HG02970 (cell line): ENCODE measurements around the gene DPH7.
A peak's percentile ranks its signal among the peaks of the same experiment; 100 is the strongest.
"Not testable (repeated sequence)": the region's sequence is repeated elsewhere in the genome, so short reads cannot be mapped to it uniquely, and the experiment has no call there.

ENCODE experiments used
- ATAC-seq: cut with Tn5 transposase; IDR thresholded peaks from one replicate; pipeline ENCODE4 v1.9.1; 2021; ENCODE audit warnings: mild to moderate bottlenecking, moderate library complexity, moderate number of reproducible peaks; ENCODE audit not compliant: unreplicated experiment, low FRiP score

The DPH7 gene

DNA sequence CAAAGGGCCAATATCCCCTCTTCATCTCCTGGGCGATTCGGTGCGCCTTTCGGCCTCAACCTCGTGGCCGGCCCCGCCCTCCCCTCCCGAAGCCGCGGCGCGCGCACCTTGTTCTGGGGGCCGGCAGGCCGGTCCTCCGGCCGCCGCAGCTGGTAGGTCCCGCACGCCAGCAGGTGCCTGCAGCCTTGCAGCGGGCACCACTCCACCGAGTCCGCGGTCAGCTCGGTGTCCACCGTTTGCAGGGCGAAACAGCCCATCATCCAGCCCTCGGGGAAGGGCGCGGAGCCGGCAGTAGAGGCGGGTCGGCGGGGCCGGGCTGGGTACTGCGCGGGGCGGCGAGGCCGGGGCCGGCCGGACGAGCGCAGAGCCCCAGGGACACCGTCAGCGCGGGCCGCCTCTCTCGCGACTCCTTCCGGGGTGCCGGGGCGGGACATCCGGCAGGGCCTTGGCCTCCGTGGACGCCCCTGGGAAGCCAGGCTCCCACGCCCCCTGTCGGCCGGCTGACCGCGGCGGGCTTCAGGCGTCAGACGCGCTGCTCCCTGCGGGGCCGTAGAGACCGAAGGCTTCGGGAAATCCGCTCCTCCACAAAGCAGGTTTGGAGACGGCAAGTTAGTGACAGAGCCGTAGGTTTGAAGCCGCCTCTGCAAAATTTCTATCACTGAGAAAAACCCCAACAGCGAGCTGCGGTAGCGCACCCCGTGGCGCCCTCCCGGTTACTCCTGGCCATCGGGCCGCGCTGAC, at the start of gene DPH7:
Gene DPH7 (minus strand): TSS at position 408 of the 741 bp plus-strand sequence. CDS start 148 bp downstream, at position 260.
- peak; percentile 77 for ATAC-seq

DNA sequence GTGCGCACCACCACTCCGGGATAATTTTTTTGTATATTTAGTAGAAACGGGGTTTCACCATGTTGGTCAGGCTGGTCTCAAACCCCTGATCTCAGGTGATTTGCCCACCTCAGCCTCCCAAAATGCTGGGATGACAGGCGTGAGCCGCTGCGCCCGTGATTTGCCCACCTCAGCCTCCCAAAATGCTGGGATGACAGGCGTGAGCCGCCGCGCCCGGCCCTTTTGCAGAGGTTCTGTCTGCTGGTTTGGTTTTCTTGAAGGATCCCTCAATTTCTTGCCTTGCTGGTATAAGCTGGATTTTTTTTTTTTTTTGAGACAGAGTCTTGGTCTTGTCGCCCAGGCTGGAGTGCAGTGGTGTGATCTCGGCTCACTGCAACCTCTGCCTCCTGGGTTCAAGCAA, 48.7 kb upstream of the DPH7 start:
- ATAC-seq: not testable (repeated sequence)

DNA sequence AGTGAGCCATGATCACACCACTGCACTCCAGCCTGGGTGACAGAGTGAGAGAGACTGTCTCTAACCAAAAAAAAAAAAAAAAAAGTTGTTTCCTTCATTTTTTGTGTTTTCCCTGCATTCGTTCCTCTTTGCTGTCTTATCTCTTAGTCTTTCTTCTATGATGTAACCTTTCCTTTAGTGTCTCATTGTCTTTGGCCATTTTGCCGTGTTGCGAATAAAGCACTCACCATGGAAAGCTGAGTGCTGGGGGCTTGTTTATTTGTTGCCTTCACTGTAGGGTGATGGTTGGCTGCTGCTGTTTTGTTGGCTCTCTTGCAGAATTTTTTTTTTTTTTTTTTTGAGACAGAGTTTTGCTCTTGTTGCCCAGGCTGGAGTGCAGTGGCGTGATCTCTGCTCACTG, 47.7 kb upstream of the DPH7 start:
- no peak for ATAC-seq

DNA sequence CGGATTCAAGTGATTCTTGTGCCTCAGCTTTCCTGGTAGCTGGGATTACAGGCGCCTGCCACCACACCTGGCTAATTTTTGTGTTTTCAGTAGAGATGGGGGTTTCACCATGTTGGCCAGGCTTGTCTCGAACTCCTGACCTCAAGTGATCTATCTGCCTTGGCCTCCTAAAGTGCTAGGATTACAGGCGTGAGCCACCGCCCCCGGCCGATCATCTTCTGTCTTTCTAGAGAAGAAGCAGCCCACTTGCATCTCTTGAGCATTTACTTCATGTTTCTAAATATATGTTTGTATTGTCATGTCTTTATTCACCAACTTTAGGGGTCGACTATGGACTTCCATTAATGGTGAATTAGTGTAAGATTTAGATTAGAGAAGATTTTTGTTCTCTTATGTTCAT, 43.5 kb upstream of the DPH7 start:
- ATAC-seq: not testable (repeated sequence)

DNA sequence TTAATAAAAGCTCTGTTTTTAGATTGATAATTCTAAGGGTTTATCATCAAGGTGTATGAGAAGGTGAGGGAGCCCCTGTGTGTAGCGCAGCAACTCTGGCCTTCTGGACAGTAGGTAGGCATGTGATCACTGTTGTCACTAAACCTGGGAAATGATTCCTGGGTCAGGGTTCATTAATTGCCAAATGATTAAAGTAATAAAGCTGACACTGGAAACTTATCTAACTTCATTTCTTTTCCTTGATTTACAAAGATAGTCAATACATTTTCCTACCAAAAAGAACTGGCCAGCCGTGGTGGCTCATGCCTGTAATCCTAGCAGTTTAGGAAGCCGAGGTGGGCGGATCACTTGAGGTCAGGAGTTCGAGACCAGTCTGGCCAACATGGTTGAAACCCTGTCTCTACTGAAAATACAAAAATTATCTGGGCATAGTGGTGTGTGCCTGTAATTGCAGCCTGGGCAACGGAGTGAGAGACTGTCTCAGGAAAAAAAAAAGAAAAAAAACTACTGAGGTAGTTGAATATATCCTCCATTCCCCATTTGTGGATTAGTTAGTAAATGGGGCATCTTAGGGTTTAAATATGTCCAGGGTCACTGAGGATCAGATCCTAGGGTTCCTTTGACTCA, 42.5 kb upstream of the DPH7 start:
- no peak for ATAC-seq

DNA sequence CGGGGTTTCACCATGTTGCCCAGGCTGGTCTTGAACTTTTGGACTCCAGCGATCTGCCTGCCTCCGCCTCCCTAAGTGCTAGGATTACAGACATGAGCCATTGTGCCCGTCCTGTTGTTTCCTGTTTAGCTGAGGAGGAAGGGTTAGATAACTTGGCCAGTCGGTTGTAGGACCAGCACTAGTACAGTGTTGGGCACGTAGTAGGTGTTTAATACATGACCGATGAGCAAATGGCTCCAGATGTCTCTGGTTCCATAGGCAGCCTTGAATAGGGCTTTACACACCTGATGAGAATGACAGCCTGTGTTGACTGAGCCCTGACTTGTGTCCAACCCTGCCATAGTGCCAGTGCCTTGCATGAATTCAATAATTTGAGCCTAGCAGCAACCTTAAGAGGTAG, 41.9 kb upstream of the DPH7 start:
- no peak for ATAC-seq

DNA sequence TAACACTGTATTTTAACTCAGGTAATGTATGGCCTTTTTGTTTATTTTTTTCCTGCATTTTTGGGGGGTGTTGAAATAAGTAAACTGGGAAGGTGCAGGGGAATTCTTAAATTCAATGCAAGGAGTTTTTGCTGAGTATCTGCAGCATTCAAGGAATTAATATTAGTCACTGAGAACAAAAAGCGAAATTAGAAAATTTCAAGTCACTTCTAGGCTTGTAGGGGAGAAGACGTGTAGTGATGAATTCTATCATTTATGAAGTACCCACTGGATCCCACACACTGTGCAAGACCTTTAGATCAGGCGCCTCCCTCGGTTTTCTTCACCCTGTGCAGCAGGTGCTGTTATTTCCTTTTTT, 41.3 kb upstream of the DPH7 start:
- no peak for ATAC-seq

DNA sequence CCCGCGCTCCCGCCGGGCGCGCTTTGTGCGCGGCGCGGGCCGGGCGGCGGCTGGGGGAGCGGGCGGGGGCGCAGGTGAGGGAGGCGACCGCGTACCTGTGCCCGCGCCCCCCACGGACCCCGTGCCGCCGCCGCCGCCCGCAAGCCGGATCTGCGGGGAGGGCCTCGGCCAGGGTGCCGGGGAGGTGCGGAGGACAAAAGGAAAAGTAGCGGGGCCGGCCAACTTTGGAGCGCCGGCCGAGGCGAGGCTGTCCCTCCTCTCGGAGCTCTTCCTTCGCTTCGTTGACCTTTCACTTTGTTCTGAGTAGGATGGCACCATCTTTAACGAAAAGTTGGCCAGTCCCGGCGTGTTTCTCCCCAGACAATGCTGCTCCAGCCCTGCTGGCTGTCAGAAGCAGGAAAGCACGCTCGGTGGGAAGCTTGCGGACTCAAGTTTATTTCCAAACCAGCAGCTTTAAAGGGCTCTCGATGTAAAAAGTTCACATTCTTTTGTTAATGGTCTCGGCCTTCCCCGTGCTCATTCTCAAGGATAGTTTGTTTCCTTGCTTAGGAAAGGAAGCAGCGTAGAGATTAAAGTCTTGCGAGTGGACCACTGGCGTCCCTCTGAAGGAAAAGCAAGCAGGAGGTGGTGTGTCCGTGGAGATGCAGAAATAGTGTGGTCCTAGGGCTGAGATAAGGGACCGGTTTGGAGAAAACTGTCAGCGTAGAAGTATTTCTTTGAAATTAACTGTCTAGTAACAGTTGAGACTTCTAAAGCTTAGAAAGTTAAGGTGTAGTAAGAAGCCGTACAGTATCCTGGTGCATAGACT, 40.7 kb upstream of the DPH7 start:
- ATAC-seq: no peak

DNA sequence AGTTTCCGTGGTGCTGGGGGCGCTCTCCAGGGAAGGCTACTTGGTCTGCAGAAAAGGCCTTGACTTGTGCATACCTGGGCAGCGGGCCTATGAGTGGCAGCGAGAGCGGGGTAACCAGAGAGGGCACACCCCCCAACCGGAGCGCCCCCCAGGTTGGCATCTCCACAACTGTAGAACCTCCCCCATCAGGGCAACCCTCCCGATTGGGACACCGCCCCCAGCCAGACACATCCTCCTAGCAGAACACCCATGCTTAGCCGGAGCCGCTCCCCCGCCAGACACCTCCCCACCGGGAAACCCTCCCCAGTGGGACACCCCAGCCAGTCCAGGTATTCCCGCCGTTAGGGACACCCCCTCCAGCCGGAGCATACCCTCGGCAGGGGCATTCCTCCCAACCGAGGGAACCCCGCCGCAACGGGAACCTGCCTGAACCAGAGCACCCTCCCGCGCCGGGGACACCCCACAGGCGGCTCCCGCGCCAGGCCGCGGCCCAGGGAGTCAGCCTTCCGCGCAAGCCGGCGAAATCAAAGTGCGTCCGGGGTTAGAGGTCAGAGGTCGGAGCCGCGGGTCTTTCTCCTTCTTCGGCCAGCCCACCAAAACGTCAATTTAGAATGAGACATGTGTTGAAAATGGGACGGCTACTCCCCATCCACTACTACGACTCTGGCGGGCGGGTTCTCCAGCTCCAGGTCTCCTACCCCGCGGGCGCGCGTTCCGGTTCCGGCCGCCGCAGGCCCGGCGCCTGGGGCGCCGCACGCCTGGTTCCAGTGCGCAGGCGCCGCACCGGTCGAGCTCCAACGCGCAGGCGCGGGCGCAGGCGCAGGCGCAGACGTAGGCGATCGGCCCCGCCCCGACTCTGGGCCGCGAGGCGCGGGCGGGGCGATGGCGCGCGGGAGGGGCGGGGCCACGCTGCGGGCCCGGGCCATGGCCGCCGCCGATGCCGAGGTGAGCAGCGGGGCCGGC, 39.7 kb upstream of the DPH7 start, which contains the start of gene EHMT1:
Gene EHMT1 (plus strand): TSS at position 901 of the 963 bp plus-strand sequence. CDS start 24 bp downstream, at position 925.
- peak; percentile 81 for ATAC-seq

DNA sequence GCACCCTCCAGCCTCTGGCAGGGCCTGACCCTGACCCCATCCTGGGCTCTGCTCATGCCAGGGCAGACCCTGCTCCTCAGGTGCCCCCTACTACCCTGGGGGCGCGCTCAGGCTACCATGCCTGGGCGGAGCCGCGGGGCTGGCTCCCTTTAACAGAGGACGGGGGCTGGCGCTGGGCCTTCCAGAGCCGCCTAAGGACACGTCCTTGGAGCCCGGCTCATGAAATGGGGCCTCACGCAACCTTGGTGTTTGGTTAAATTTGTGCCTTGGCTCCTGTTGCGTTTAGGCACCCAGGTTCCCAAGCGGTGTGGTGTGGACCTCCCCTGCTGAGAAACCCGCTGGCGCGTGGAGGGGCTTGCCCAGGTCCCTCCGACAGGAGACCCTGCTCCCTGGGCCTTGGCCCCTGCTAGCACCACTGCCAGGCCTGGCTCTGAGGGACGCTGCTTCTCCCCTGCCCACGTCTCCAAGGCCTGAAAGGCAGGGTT, 36.7 kb upstream of the DPH7 start:
- no peak for ATAC-seq

DNA sequence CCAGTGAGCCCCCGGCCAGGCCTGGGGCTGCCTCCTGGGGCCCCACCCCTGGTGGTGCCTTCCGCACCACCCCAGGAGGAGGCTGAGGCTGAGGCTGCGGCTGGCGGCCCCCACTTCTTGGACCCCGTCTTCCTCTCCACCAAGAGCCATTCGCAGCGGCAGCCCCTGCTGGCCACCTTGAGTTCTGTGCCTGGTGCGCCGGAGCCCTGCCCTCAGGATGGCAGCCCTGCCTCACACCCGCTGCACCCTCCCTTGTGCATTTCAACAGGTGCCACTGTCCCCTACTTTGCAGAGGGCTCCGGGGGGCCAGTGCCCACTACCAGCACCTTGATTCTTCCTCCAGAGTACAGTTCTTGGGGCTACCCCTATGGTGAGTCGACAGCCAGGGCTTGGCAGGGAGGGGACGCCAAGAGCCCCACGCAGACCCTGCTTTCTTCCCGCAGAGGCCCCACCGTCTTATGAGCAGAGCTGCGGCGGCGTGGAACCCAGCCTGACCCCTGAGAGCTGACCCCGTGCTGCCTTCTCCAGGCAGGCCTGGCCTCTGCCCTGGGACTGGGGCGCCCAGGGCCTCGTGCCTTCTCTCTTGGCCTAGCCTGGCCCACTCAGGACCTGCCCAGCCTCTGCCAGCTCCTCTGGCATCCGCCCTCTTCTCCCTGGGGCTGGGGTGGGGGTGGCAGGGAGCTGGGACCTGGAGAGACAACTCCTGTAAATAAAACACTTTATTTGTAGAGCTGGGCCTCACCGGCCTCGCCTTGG, 36.1 kb upstream of the DPH7 start:
- no peak for ATAC-seq

DNA sequence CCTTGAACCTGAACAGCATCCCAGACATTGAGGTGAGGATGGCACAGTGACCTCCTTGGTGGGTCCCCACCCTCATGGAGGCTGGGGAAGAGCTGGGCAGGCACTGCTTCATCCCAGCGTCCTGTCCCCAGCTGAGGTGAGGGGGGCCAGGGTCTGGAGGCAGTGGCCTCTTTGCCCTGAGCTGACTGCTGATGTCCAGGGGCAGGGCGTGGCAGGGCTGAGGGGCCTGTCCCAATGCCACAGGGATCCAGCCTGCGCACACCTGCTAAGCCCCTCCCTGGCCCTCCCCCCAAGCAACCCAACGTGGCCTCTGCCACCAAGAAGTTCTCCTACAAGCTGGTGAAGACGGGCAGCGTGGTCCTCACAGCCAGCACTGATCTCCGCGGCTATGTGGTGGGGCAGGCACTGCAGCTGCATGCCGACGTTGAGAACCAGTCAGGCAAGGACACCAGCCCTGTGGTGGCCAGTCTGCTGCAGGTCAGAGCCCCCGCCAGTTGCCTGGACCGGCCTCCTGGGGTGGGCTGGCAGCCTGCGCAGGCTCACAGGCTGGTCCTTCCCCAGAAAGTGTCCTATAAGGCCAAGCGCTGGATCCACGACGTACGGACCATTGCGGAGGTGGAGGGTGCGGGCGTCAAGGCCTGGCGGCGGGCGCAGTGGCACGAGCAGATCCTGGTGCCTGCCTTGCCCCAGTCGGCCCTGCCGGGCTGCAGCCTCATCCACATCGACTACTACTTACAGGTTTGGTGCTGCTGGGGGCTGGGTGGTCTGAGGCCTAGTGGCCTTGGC, 35.2 kb upstream of the DPH7 start:
- no peak for ATAC-seq

DNA sequence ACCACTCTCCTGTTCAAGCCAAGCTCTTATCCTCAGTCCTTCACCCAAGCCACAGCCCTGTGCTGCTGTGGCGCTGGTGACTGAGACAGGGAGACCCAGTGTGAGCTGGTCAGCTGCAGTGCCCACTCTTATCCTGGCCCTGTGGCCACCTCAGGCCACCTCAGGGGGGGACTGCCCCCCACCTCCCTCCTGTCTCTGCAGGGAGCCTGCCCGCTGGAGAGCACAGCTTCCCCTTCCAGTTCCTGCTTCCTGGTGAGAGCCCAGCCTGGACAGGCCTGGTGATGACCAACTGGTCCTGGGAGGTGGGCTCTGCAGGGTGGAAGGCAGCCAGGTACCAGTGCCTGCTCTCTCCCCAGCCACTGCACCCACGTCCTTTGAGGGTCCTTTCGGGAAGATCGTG, 34.5 kb upstream of the DPH7 start:
- no peak for ATAC-seq

DNA sequence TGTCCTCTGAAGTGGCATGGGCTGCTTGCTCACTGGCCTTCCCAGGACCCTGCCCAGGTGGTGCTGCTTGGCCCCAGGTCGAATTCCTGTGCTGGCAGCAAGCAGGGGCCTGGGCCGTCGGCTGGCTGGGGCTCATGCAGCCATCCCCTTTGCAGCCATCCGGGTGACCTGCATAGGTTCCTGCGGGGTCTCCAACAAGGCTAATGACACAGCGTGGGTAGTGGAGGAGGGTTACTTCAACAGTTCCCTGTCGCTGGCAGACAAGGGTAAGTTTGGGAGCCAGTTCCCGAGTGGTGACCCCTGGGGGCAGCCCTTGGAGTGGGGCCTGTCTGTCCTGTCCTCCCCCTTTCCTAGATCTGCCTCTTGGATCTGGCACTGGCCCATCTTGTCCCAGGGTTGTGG, 34.0 kb upstream of the DPH7 start:
- no peak for ATAC-seq

DNA sequence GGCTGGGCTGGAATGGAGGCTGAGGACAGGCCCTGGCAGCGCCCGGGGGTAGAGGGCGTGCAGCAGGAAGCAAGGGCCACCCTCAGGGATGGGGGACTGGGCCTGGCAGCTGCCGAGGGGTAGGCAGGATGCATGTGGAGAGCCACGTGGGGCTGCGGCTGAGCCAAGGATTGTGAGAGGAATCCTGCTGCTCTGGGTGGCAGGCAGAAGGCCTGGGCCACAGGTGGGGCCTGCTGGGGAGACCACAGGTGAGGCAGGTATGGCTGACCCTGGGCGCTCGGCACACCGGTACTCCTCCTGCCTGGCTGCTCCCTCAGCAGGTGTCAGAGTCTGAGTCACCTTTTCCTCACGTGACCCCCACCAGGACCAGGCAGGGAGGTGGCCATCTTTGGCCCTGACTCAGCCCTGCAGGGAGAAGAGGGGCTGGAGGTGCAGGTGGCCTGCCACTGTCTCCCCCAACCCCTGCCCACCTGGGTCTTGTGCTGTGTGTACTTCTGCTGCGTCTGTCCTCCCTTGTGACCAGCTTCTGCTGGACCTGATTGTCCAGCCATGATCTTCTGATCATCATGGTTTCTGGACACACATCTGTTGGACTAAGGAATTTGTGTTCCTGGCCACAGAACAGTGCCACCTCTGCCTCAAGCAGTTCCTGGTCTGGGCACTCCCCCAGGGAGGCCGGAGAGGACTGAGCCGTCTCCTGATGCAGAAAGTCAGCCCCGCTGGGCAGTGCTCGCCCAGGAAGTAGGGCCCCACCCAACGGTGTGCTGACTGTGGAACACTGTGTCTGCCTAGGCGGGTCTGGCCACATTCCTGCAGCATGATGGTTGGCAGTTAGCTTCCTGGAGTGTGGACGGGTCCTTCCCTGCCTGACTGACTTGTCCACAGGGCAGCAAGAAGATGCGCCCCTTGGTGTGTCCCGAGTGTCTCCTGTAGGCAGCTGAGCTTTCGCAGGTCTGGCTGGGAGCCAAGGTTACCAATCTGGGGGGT, 33.2 kb upstream of the DPH7 start:
- no peak for ATAC-seq

DNA sequence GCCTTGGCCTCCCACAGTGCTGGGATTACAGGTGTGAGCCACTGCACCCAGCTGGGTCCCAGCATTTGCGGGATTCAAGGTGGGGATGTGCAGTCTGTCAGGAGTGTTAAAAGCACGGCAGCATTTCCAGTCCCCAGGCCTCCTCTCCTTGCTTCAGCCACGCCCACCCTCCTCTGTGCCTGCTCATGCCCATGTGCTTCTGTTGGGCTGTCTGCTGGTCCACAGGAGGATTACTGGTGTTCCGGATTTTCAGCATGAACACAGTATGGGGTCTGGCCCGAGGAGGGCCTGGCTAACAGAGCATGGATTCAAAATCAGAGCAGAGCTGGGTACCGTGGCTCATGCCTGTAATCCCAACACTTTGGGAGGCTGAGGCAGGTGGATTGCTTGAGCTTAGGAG, 32.2 kb upstream of the DPH7 start:
- ATAC-seq: no peak

DNA sequence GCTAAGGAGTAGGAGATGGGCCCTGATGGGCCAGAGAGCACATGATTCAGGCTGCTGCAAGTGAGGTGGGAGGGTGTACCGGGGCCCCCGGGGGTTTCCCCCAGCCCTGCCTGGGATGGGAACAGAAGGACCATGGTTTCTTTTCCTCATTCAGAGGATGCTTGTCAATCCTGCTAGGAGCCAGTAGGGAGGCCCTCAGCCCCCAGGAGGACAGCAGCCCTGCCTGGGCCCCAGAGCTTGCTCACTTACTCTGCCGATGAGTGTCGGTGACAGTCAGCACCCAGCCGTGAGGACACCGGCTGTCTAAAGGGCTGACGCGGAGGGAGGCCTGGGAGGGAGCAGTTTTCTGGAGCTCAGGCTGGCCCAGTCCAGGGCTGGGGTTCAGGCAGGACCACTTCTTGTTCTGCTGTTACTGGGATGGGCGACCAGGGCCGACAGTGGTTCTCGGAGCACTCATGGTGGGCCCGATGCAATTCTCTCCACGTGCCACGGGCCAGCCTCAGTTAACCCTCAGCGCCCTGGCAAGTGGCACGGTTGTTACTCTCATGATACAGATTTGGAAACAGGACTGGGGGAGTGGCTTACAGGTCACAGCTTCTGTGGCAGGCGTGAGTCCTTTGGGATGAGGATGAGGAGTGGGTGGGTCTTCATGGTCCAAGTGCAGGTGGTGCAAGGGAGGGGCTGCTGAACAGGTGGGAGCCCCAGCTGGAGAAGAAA, 28.6 kb upstream of the DPH7 start:
- ATAC-seq: no peak
